Vagina (tissue), 2 donors: ENCODE results near the gene SEPHS2.

Experiments
- POLR2A ChIP-seq, 2 donors: fragments of 450-650 bp; IDR thresholded peaks; one replicate each; pipeline ENCODE4 v1.6.1; 2017; ENCODE audit warnings: antibody characterized with exemption in 2 of 2, mild to moderate bottlenecking in 2 of 2, moderate library complexity in 2 of 2
- TF ChIP-seq, protein P1 (sequence below), 3 experiments: fragments of 450-650 bp in 2 of 3; fragments of 200-600 bp in 1 of 3; sonication (generic) in 1 of 3; IDR thresholded peaks; one replicate each; pipeline ENCODE4 v1.5.1; 2017 to 2019; ENCODE audit warnings: antibody characterized with exemption in 3 of 3, mild to moderate bottlenecking in 2 of 3, moderate library complexity in 2 of 3

DNA sequence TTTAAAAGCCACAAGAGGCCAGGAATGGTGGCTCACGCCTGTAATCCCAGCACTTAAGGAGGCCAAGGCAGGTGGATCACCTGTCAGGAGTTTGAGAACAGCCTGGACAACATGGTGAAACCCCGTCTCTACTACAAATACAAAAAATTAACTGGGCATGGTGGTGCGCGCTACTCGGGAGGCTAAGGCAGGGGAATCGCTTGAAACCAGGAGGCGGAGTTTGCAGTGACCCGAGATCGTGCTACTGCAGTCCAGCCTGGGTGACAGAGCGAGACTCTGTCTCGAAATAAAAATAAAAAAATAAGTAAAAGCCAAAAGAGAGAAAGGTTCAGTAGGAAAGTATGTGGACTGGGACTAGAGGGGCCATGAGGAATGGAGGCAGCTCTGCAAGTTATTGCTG is 13.8 kb upstream of the SEPHS2 start:
- TF ChIP-seq, protein P1, sequence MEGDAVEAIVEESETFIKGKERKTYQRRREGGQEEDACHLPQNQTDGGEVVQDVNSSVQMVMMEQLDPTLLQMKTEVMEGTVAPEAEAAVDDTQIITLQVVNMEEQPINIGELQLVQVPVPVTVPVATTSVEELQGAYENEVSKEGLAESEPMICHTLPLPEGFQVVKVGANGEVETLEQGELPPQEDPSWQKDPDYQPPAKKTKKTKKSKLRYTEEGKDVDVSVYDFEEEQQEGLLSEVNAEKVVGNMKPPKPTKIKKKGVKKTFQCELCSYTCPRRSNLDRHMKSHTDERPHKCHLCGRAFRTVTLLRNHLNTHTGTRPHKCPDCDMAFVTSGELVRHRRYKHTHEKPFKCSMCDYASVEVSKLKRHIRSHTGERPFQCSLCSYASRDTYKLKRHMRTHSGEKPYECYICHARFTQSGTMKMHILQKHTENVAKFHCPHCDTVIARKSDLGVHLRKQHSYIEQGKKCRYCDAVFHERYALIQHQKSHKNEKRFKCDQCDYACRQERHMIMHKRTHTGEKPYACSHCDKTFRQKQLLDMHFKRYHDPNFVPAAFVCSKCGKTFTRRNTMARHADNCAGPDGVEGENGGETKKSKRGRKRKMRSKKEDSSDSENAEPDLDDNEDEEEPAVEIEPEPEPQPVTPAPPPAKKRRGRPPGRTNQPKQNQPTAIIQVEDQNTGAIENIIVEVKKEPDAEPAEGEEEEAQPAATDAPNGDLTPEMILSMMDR (IDR thresholded peaks at IDR 0.05): no peak
- no peak for TF ChIP-seq POLR2A (IDR thresholded peaks at IDR 0.05)
